K562 (cell line): ENCODE measurements around the gene GPR37L1. TPM values are rescaled to one million over a fixed set of nuclear protein-coding genes. Genes with fewer than 3 reads are reported as not detected.
A peak's percentile ranks its signal among the peaks of the same experiment; 100 is the strongest.

ENCODE experiments used
- ARHGAP35 ChIP-seq: fragments of 450-650 bp; IDR thresholded peaks from 2 replicates; pipeline ENCODE4 v1.6.1; 2018; ENCODE audit not compliant: partially characterized antibody
- ARID1B ChIP-seq: fragments of 450-650 bp; IDR thresholded peaks from 2 replicates; pipeline ENCODE4 v1.6.1; 2016; ENCODE audit warnings: antibody characterized with exemption, mild to moderate bottlenecking, inconsistent platforms
- BRD9 ChIP-seq: fragments of 450-650 bp; IDR thresholded peaks from 2 replicates; pipeline ENCODE4 v1.6.1; 2018; ENCODE audit warnings: low read depth; ENCODE audit not compliant: partially characterized antibody
- CBX2 ChIP-seq: fragments of 200-600 bp; sonication (generic); IDR thresholded peaks from one replicate; pipeline ENCODE4 v1.6.1; 2012; ENCODE audit warnings: mild to moderate bottlenecking, low read length, inconsistent platforms; ENCODE audit not compliant: insufficient read depth, poor library complexity, severe bottlenecking
- CREM ChIP-seq: IDR thresholded peaks from 2 replicates; pipeline ENCODE4 v1.6.1; 2014; ENCODE audit warnings: antibody characterized with exemption, low read depth
- ELF4 ChIP-seq: fragments of 450-650 bp; formaldehyde crosslinking; IDR thresholded peaks from 2 replicates; pipeline ENCODE4 v1.4.0; 2022; ENCODE audit warnings: missing genetic modification characterization
- GABPB1 ChIP-seq: sonication (generic); formaldehyde crosslinking; IDR thresholded peaks from 2 replicates; pipeline ENCODE4 v1.8.0; 2022; ENCODE audit warnings: mild to moderate bottlenecking, missing genetic modification reagents
- GATAD2A ChIP-seq: fragments of 450-650 bp; IDR thresholded peaks from 2 replicates; pipeline ENCODE4 v1.6.1; 2017
- HNRNPK ChIP-seq: fragments of 200-400 bp; formaldehyde crosslinking; IDR thresholded peaks from one replicate; pipeline ENCODE4 v1.6.1; 2018; ENCODE audit warnings: mild to moderate bottlenecking, low read depth, low read length; ENCODE audit not compliant: poor library complexity, severe bottlenecking
- LCOR ChIP-seq: sonication (generic); formaldehyde crosslinking; IDR thresholded peaks from 2 replicates; pipeline ENCODE4 v1.8.0; 2022; ENCODE audit warnings: mild to moderate bottlenecking, missing genetic modification reagents
- MAFG ChIP-seq: fragments of 450-650 bp; conservative IDR thresholded peaks from 2 replicates; pipeline ENCODE4 v1.6.1; 2016; ENCODE audit warnings: missing genetic modification characterization, missing compliant biosample characterization
- MBD2 ChIP-seq: sonication (generic); IDR thresholded peaks from 2 replicates; pipeline ENCODE4 v1.6.1; 2016; ENCODE audit warnings: low read depth, borderline replicate concordance
- NONO ChIP-seq, 2 experiments: fragments of 200-400 bp in 1 of 2; fragments of 450-650 bp in 1 of 2; formaldehyde crosslinking in 1 of 2; IDR thresholded peaks; 2 replicates each; pipeline ENCODE4 v1.6.1; 2017; ENCODE audit warnings: low read depth in 2 of 2, mild to moderate bottlenecking in 2 of 2, moderate library complexity in 2 of 2, low read length in 1 of 2
- NR2F6 ChIP-seq: fragments of 450-650 bp; formaldehyde crosslinking; IDR thresholded peaks from 2 replicates; pipeline ENCODE4 v1.4.0; 2020; ENCODE audit warnings: mild to moderate bottlenecking
- POLR2B ChIP-seq: fragments of 450-650 bp; IDR thresholded peaks from 2 replicates; pipeline ENCODE4 v1.6.1; 2018; ENCODE audit warnings: low read depth; ENCODE audit not compliant: partially characterized antibody
- PRPF4 ChIP-seq: fragments of 200-400 bp; formaldehyde crosslinking; IDR thresholded peaks from one replicate; pipeline ENCODE4 v1.6.1; 2017; ENCODE audit warnings: low read length, low read depth, mild to moderate bottlenecking; ENCODE audit not compliant: insufficient read depth, poor library complexity, severe bottlenecking
- SETDB1 ChIP-seq: IDR thresholded peaks from one replicate; pipeline ENCODE4 v1.6.1; 2012; ENCODE audit warnings: low read length, control low read depth, inconsistent platforms
- SMARCE1 ChIP-seq: fragments of 450-650 bp; IDR thresholded peaks from 2 replicates; pipeline ENCODE4 v1.7.1; 2016; ENCODE audit warnings: mild to moderate bottlenecking
- SUPT5H ChIP-seq: fragments of 450-650 bp; IDR thresholded peaks from 2 replicates; pipeline ENCODE4 v1.6.1; 2016
- ZFP1 ChIP-seq: fragments of 450-650 bp; formaldehyde crosslinking; IDR thresholded peaks from 2 replicates; pipeline ENCODE4 v1.4.0; 2020; ENCODE audit warnings: mild to moderate bottlenecking, mixed read lengths
- ZNF121 ChIP-seq: sonication (generic); formaldehyde crosslinking; conservative IDR thresholded peaks from 2 replicates; pipeline ENCODE4 v1.8.0; 2022; ENCODE audit warnings: missing genetic modification reagents
- ZNF143 ChIP-seq: sonication (generic); formaldehyde crosslinking; IDR thresholded peaks from 2 replicates; pipeline ENCODE4 v1.9.0; 2022; ENCODE audit warnings: mild to moderate bottlenecking, missing genetic modification reagents
- ZNF263 ChIP-seq: sonication (generic); formaldehyde crosslinking; IDR thresholded peaks from 2 replicates; pipeline ENCODE4 v1.8.0; 2022; ENCODE audit warnings: mild to moderate bottlenecking, missing genetic modification reagents, borderline replicate concordance
- ZNF589 ChIP-seq: fragments of 200-800 bp; sonication (Bioruptor generic); IDR thresholded peaks from 2 replicates; pipeline ENCODE4 v1.6.1; 2016; ENCODE audit warnings: low read depth, missing genetic modification characterization, missing compliant biosample characterization
- ZNF699 ChIP-seq: fragments of 250-450 bp; sonication (Bioruptor Pico); IDR thresholded peaks from 2 replicates; pipeline ENCODE4 v1.8.0; 2021; ENCODE audit warnings: mild to moderate bottlenecking, moderate library complexity; ENCODE audit not compliant: insufficient replicate concordance
- ZNF717 ChIP-seq: fragments of 250-450 bp; sonication (Bioruptor Pico); IDR thresholded peaks from 2 replicates; pipeline ENCODE4 v1.5.0; 2021
- polyA plus RNA-seq, 8 experiments: library from polyadenylated mRNA; depleted of rRNA in 4 of 8; stranded (reverse) in 5 of 8; unstranded in 3 of 8; fragments of >200 nt; fragmentation: Nextera tagmentation in 2 of 8; fragmentation: Illumina TruSeq in 1 of 8; extraction: Ambion mirVana in 2 of 8; extraction: Trizol in 1 of 8; gene quantifications; 2 replicates each; pipeline versions ENCODE4 v1.2.1 to v1.2.3, GENCODE V29; 2011 to 2014; ENCODE audit warnings: inconsistent platforms in 1 of 8, missing spikeins in 1 of 8
- total RNA-seq, 7 experiments: library from RNA; depleted of rRNA in 6 of 7; stranded (reverse); fragments of >200 nt in 6 of 7; fragmentation: Illumina TruSeq in 2 of 7; extraction: Trizol in 2 of 7; gene quantifications; 2 replicates each; pipeline versions ENCODE4 v1.2.1 to v1.2.3, GENCODE V29; 2011 to 2021; ENCODE audit warnings: low replicate concordance in 1 of 7
- TF ChIP-seq, protein P1 (sequence below): fragments of 450-650 bp; conservative IDR thresholded peaks from 2 replicates; pipeline ENCODE4 v1.6.1; 2016; ENCODE audit warnings: missing genetic modification characterization, low read depth, mild to moderate bottlenecking, control low read depth, missing compliant biosample characterization
- TF ChIP-seq, protein P2 (sequence below): sonication (generic); formaldehyde crosslinking; IDR thresholded peaks from 2 replicates; pipeline ENCODE4 v1.9.0; 2022; ENCODE audit warnings: mild to moderate bottlenecking, missing genetic modification reagents
- TF ChIP-seq, protein P3 (sequence below): fragments of 450-650 bp; formaldehyde crosslinking; IDR thresholded peaks from 2 replicates; pipeline ENCODE4 v1.4.0; 2020; ENCODE audit warnings: mild to moderate bottlenecking, moderate library complexity

GPR37L1 gene
- total and polyA plus RNA-seq, 9 of the 15 experiments (the other 6 are each of a cell fraction or from before 2014, with no cell fraction given): not detected

DNA sequence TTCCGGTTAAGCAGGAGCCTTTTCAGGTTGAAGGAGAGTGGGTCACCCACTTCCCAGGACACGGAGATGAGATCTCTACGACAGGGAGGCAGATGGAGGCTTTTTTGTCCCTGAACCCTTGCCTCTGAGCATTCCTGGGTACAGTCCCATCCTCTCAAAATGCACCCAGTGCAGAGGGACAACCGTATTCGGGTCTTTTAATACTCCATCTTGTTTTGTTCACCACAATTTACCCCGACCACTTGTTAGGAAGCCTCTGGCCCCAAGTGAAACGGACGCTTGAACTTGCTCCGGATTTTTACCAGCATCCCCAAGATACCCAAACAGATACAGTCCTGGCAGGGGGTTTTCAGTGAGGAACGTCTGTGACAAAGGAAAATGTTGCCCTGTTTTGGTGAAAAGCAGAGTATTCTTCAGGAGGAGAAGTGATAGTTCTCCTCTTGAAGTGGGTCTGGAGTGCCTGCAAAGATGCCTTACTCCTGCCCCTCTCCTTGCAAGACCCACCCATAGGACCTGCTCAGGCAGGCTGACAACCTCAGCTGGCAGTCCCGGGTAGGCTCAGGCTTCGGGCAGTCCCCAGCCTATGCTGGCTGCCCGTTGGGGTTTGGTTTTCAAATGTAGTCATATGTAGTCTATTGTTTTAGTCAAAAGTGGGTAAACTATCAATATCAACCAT is 22.5 kb downstream of the GPR37L1 start (continued):
- TF ChIP-seq GATAD2A (0 out of 2 replicates have a peak, but pooled peaks have one; percentile 1), POLR2B (peak; percentile 2), ARID1B (no peak), SETDB1 (no peak), ELF4 (CRISPR knock-in tag) (no peak), MAFG (tag) (no peak), BRD9 (no peak), ZNF121 (CRISPR knock-in tag) (no peak), ZFP1 (CRISPR knock-in tag) (no peak), NONO (IDR thresholded peaks at IDR 0.05; ENCODE audit: low read depth in 2 of 2, low read length in 1 of 2) (no peak), SUPT5H (0 out of 2 replicates have a peak, but pooled peaks have one; percentile 28), ZNF589 (CRISPR knock-in tag) (no peak), ARHGAP35 (no peak), SMARCE1 (0 out of 2 replicates have a peak, but pooled peaks have one; percentile 17), MBD2 (no peak), ZNF143 (CRISPR knock-in tag) (no peak), NR2F6 (CRISPR knock-in tag) (no peak), ZNF263 (CRISPR knock-in tag) (no peak), CREM (no peak), GABPB1 (CRISPR knock-in tag) (peak; percentile 28; the same call in 1 of the 2 replicates), ZNF717 (CRISPR knock-in tag) (no peak), LCOR (CRISPR knock-in tag) (no peak), CBX2 (no peak), ZNF699 (CRISPR knock-in tag) (no peak), PRPF4 (no peak), HNRNPK (no peak)
- TF ChIP-seq, protein P1, sequence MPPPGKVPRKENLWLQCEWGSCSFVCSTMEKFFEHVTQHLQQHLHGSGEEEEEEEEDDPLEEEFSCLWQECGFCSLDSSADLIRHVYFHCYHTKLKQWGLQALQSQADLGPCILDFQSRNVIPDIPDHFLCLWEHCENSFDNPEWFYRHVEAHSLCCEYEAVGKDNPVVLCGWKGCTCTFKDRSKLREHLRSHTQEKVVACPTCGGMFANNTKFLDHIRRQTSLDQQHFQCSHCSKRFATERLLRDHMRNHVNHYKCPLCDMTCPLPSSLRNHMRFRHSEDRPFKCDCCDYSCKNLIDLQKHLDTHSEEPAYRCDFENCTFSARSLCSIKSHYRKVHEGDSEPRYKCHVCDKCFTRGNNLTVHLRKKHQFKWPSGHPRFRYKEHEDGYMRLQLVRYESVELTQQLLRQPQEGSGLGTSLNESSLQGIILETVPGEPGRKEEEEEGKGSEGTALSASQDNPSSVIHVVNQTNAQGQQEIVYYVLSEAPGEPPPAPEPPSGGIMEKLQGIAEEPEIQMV (tag): no peak
- TF ChIP-seq, protein P2, sequence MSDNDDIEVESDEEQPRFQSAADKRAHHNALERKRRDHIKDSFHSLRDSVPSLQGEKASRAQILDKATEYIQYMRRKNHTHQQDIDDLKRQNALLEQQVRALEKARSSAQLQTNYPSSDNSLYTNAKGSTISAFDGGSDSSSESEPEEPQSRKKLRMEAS: no peak
- TF ChIP-seq, protein P3, sequence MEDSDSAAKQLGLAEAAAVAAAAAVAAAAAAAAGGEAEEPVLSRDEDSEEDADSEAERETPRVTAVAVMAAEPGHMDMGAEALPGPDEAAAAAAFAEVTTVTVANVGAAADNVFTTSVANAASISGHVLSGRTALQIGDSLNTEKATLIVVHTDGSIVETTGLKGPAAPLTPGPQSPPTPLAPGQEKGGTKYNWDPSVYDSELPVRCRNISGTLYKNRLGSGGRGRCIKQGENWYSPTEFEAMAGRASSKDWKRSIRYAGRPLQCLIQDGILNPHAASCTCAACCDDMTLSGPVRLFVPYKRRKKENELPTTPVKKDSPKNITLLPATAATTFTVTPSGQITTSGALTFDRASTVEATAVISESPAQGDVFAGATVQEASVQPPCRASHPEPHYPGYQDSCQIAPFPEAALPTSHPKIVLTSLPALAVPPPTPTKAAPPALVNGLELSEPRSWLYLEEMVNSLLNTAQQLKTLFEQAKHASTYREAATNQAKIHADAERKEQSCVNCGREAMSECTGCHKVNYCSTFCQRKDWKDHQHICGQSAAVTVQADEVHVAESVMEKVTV (CRISPR knock-in tag): no peak
